Neuronal stem cell (in vitro differentiated cells): ENCODE results near the gene PTPN20.
"Not testable (repeated sequence)": the region's sequence is repeated elsewhere in the genome, so short reads cannot be mapped to it uniquely, and the experiment has no call there.

Experiments used
- DNase-seq: peaks from one replicate; pipeline ENCODE4 v3.0.0-alpha.2; 2013; ENCODE audit warnings: low spot score
- H2AFZ ChIP-seq: one replicate; pipeline ENCODE4 v1.6.1; 2013; ENCODE audit warnings: mild to moderate bottlenecking, low read length, inconsistent platforms
- H2AK5ac ChIP-seq: 2 replicates; pipeline ENCODE4 v1.6.1; 2013; ENCODE audit warnings: low read depth, mild to moderate bottlenecking, inconsistent platforms, low read length, moderate library complexity, mixed read lengths
- H2BK120ac ChIP-seq: 2 replicates; pipeline ENCODE4 v1.6.1; 2013; ENCODE audit warnings: low read depth, mild to moderate bottlenecking, inconsistent platforms, low read length, moderate library complexity, mixed read lengths
- H2BK12ac ChIP-seq: one replicate; pipeline ENCODE4 v1.6.1; 2013; ENCODE audit warnings: low read length, inconsistent platforms
- H2BK15ac ChIP-seq: 2 replicates; pipeline ENCODE4 v1.6.1; 2013; ENCODE audit warnings: mild to moderate bottlenecking, low read length, inconsistent platforms, mixed read lengths
- H2BK5ac ChIP-seq: one replicate; pipeline ENCODE4 v1.6.1; 2013; ENCODE audit warnings: inconsistent platforms, mild to moderate bottlenecking, low read length, moderate library complexity
- H3K14ac ChIP-seq: one replicate; pipeline ENCODE4 v1.6.1; 2013; ENCODE audit warnings: low read length, inconsistent platforms
- H3K18ac ChIP-seq: 2 replicates; pipeline ENCODE4 v1.6.1; 2013; ENCODE audit warnings: low read length, inconsistent platforms
- H3K23ac ChIP-seq: 2 replicates; pipeline ENCODE4 v1.6.1; 2013; ENCODE audit warnings: low read depth, mild to moderate bottlenecking, mixed read lengths, low read length, inconsistent platforms; ENCODE audit not compliant: poor library complexity
- H3K27ac ChIP-seq: replicated peaks from 3 replicates; pipeline ENCODE4 v1.5.1; 2013; ENCODE audit warnings: low read length, inconsistent platforms
- H3K27me3 ChIP-seq, 3 experiments: 2 replicates each; pipeline ENCODE4 v1.6.1; 2013; ENCODE audit warnings: low read length in 3 of 3, mild to moderate bottlenecking in 2 of 3, inconsistent platforms in 1 of 3, low read depth in 1 of 3, mixed read lengths in 1 of 3, moderate library complexity in 1 of 3; ENCODE audit not compliant: control insufficient read depth in 3 of 3, insufficient read depth in 3 of 3
- H3K36me3 ChIP-seq, 2 donors: replicated peaks in 1 of 2; 2 replicates each; pipeline ENCODE4 v1.6.1; 2013; ENCODE audit warnings: low read length in 2 of 2; ENCODE audit not compliant: control insufficient read depth in 2 of 2, insufficient read depth in 2 of 2
- H3K4ac ChIP-seq: 2 replicates; pipeline ENCODE4 v1.6.1; 2013; ENCODE audit warnings: inconsistent platforms, mild to moderate bottlenecking, low read length, moderate library complexity
- H3K4me1 ChIP-seq, 2 donors: 1 replicate in 1 of 2; 2 replicates in 1 of 2; pipeline ENCODE4 v1.6.1; 2013; ENCODE audit warnings: low read length in 2 of 2, low read depth in 1 of 2; ENCODE audit not compliant: control insufficient read depth in 2 of 2, insufficient read depth in 1 of 2
- H3K4me2 ChIP-seq: one replicate; pipeline ENCODE4 v1.6.1; 2013; ENCODE audit warnings: mild to moderate bottlenecking, low read length, inconsistent platforms; ENCODE audit not compliant: insufficient read depth, poor library complexity, severe bottlenecking
- H3K4me3 ChIP-seq, 2 donors: 2 replicates each; pipeline ENCODE4 v1.5.1; 2013; ENCODE audit warnings: low read length in 2 of 2, mild to moderate bottlenecking in 2 of 2, inconsistent platforms in 1 of 2, moderate library complexity in 1 of 2
- H3K79me1 ChIP-seq: one replicate; pipeline ENCODE4 v1.6.1; 2013; ENCODE audit warnings: low read depth, mild to moderate bottlenecking, inconsistent platforms, low read length, moderate library complexity
- H3K9ac ChIP-seq: one replicate; pipeline ENCODE4 v1.6.1; 2013; ENCODE audit warnings: mild to moderate bottlenecking, low read depth, low read length, inconsistent platforms; ENCODE audit not compliant: poor library complexity
- H3K9me3 ChIP-seq, 2 donors: replicated peaks in 1 of 2; 2 replicates each; pipeline versions ENCODE3 to v1.6.1; 2013; ENCODE audit warnings: low read length in 2 of 2, mild to moderate bottlenecking in 2 of 2, inconsistent platforms in 1 of 2, low read depth in 1 of 2, mixed read lengths in 1 of 2, moderate library complexity in 1 of 2; ENCODE audit not compliant: control insufficient read depth in 2 of 2, insufficient read depth in 1 of 2
- H4K8ac ChIP-seq: one replicate; pipeline ENCODE4 v1.6.1; 2013; ENCODE audit warnings: low read depth, mild to moderate bottlenecking, inconsistent platforms, low read length, moderate library complexity
- H4K91ac ChIP-seq: one replicate; pipeline ENCODE4 v1.6.1; 2013; ENCODE audit warnings: low read length, low read depth, mild to moderate bottlenecking, inconsistent platforms; ENCODE audit not compliant: poor library complexity
- WGBS, 2 donors: extraction: QIAGEN DNeasy Blood & Tissue Kit; methylation state at CpG; one replicate each; pipeline ENCODE4 v1.1.7; 2013; ENCODE audit warnings: missing lambda C conversion rate in 2 of 2, mixed read lengths in 1 of 2; ENCODE audit not compliant: insufficient read length in 2 of 2, insufficient replicate concordance in 1 of 2; ENCODE audit errors: extremely low coverage in 2 of 2; 5-methylcytosine and 5-hydroxymethylcytosine counted together

Gene PTPN20

DNA sequence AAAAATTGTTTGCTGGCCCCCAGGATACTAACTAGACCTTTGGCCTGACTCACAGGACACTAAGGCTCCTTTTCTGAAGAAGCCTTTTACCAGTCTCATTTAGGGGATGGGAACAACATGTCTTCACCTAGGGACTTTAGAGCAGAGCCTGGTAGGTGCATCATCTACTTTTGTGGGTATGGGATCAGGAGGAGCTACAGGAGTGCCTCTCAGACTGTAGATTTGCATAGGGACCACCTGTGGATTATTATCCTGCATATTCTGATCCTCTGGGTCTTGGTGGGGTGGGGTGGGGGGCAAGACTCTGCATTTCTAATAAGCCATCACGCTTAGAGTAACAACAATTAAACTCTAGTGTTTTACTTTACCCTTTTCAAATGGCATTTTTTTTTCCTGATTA lies 21.2 kb downstream of the PTPN20 start:
- not testable (repeated sequence) for H2BK15ac ChIP-seq, H4K91ac ChIP-seq, H4K8ac ChIP-seq, H3K18ac ChIP-seq, H3K9me3 ChIP-seq, H3K36me3 ChIP-seq, H3K9ac ChIP-seq, H2AFZ ChIP-seq, H2BK12ac ChIP-seq, H3K4me3 ChIP-seq, H3K23ac ChIP-seq, H3K27ac ChIP-seq, H2BK120ac ChIP-seq, H3K4me1 ChIP-seq, H3K4ac ChIP-seq, DNase-seq, H3K27me3 ChIP-seq, H3K4me2 ChIP-seq, H2BK5ac ChIP-seq, H2AK5ac ChIP-seq, H3K79me1 ChIP-seq, H3K14ac ChIP-seq
- WGBS, 2 donors: no CpG with 5 or more reads among the region's 1 CpG

DNA sequence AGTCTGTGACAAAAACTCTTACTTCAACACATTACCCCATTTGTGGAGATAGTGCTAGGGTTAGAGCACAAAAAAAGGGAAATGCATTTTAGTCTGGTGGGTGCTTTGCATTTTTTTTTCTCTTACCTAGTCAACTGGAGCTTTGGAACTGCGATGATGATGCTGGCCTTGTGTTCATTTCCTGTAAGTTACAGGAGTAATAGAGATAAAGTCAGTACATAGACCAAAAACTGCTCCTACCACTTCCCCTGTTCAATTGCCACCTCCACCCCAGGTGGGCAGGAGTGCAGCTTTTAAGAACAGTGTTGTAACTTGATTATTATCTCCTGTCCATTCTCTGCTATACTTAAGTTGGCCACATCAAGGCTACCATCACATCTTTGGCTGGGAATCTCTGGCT lies 29.9 kb downstream of the PTPN20 start:
- not testable (repeated sequence) for H2AFZ ChIP-seq, H3K14ac ChIP-seq, H3K27me3 ChIP-seq, H3K4ac ChIP-seq, H2BK120ac ChIP-seq, H2BK5ac ChIP-seq, H3K4me2 ChIP-seq, H2BK12ac ChIP-seq, H3K9ac ChIP-seq, H3K4me3 ChIP-seq, H3K18ac ChIP-seq, H3K36me3 ChIP-seq, H4K91ac ChIP-seq, H3K4me1 ChIP-seq, H3K23ac ChIP-seq, H3K9me3 ChIP-seq, H4K8ac ChIP-seq, H3K79me1 ChIP-seq, DNase-seq, H2BK15ac ChIP-seq, H2AK5ac ChIP-seq, H3K27ac ChIP-seq
- WGBS, 2 donors: no CpG with 5 or more reads among the region's 1 CpG

DNA sequence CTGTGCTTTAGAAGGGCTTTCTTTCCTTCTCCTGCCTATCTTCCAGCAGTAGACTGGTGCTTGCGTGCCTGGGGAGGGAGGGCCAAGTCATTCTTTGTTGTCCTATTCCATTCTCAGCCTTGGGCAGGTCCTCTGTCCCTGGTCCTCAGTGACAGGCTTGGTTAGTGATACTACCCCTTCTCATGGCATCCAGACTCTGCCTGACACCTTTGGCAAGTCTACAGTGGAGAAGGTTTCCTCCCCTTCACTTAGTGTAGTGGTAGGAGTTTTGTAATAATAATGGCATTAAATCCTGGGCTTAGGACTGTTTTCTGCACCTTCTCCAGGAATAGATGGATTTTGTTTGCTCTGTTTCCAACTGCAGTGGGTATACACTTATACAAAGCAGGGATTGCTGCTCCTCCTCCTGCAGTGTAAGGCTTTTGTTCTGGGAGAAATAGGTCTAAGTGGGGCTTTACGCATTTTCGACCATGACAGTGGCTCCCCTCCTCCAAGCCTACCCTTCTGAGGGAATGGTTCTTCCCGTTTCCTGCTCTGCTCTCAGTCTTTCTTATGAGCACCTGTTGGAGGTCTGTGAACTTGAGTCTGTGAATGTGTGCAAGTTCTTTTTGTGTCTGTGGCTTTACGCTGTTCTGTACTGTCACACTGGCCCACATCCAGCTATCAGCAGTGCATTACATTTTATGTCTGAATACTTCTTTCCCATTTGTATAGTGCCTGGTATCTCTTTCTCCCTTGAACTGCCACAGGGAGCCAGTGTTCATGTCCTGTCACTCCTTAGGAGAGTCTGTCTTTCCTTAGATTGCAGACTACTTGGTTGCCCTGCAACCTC lies 37.7 kb downstream of the PTPN20 start:
- not testable (repeated sequence) for H3K27me3 ChIP-seq, H3K79me1 ChIP-seq, H3K36me3 ChIP-seq, H3K4me2 ChIP-seq, H4K8ac ChIP-seq, H2BK120ac ChIP-seq, H3K27ac ChIP-seq, DNase-seq, H2BK12ac ChIP-seq, H3K14ac ChIP-seq, H3K4ac ChIP-seq, H3K18ac ChIP-seq, H3K9me3 ChIP-seq, H3K23ac ChIP-seq, H3K9ac ChIP-seq, H2BK15ac ChIP-seq, H3K4me1 ChIP-seq, H2AK5ac ChIP-seq, H3K4me3 ChIP-seq, H4K91ac ChIP-seq, H2BK5ac ChIP-seq
- no CpG with 5 or more reads among the region's 5 CpGs for WGBS, 2 donors
- peak overlapping the region; percentile 45 for H2AFZ ChIP-seq

DNA sequence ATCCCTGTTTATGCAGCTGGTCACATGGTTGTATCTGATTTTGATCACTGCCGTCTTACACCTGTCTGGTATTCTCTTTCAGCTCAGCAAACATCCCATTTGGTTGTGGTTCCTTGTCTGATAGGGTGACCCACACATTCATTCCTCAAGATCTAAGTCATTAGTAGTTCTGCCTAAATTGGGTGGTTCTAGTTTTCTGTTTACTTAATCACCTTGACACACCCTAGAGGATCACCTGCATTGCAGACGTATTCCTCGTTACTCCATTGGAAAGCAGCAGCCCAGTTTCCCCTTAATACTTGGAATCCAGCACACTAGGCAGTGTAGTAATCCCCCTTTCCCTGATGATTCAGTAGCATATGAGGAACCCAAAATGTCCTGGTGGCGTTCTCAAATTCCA lies 41.3 kb downstream of the PTPN20 start:
- not testable (repeated sequence) for DNase-seq

More for the DNA sequence above, 41.3 kb downstream of the PTPN20 start:
- H3K27me3 ChIP-seq, H3K4me3 ChIP-seq, H3K9ac ChIP-seq, H3K18ac ChIP-seq, H3K9me3 ChIP-seq, H3K4me1 ChIP-seq, H4K91ac ChIP-seq, H3K4me2 ChIP-seq, H2BK15ac ChIP-seq, H2BK120ac ChIP-seq, H3K4ac ChIP-seq, H2AFZ ChIP-seq, H3K23ac ChIP-seq, H3K79me1 ChIP-seq, H4K8ac ChIP-seq, H2BK12ac ChIP-seq, H2AK5ac ChIP-seq, H3K27ac ChIP-seq, H3K14ac ChIP-seq, H3K36me3 ChIP-seq, H2BK5ac ChIP-seq: not testable (repeated sequence)
- no CpG with 5 or more reads among the region's 4 CpGs for WGBS, 2 donors
